NT2/D1 (cell line): ENCODE measurements around the gene DLG2.

ENCODE experiments used
- DNase-seq: peaks from one replicate; pipeline ENCODE4 v3.0.0-alpha.2; 2011; ENCODE audit warnings: low read depth, low spot score
- H3K27me3 ChIP-seq: 2 replicates; pipeline ENCODE4 v1.6.0; 2011; ENCODE audit warnings: mild to moderate bottlenecking; ENCODE audit not compliant: insufficient read length, insufficient read depth
- H3K36me3 ChIP-seq: 2 replicates; pipeline ENCODE4 v1.6.1; 2011; ENCODE audit warnings: mild to moderate bottlenecking, low read length, mixed read lengths; ENCODE audit not compliant: insufficient read depth, insufficient read length
- H3K4me1 ChIP-seq: 2 replicates; pipeline ENCODE4 v1.5.1; 2011; ENCODE audit not compliant: insufficient read depth, insufficient read length
- H3K4me3 ChIP-seq: 2 replicates; pipeline ENCODE4 v1.5.1; 2011; ENCODE audit warnings: low read depth; ENCODE audit not compliant: insufficient read length
- H3K9ac ChIP-seq: 2 replicates; pipeline ENCODE4 v1.6.0; 2011; ENCODE audit warnings: low read depth; ENCODE audit not compliant: insufficient read length
- H3K9me3 ChIP-seq: 2 replicates; pipeline ENCODE4 v1.5.1; 2011; ENCODE audit warnings: mild to moderate bottlenecking, low read length; ENCODE audit not compliant: insufficient read depth
- SUZ12 ChIP-seq: IDR thresholded peaks from 2 replicates; pipeline ENCODE4 v1.6.1; 2011; ENCODE audit not compliant: insufficient read length, insufficient read depth; ENCODE audit errors: extremely low read depth
- YY1 ChIP-seq: IDR thresholded peaks from 2 replicates; pipeline ENCODE4 v1.6.1; 2011; ENCODE audit not compliant: insufficient read length, insufficient read depth
- ZNF274 ChIP-seq: IDR thresholded peaks from 2 replicates; pipeline ENCODE4 v1.6.1; 2011; ENCODE audit warnings: mild to moderate bottlenecking, low read depth, low read length

Gene DLG2

GRCh38 chr11:85105868-85106267 lies 521.3 kb downstream of the DLG2 start:
- no peaks in the 10 kb centered on the region for H3K4me1 ChIP-seq
- no peak overlapping the region for H3K4me3 ChIP-seq
- no peak overlapping the region for H3K9ac ChIP-seq
- DNase-seq: no peak
- H3K27me3 ChIP-seq: no peaks in the 10 kb centered on the region
- H3K36me3 ChIP-seq: no peaks in the 10 kb centered on the region
- TF ChIP-seq YY1 (no peak), SUZ12 (no peak), ZNF274 (no peak)
- no peaks in the 10 kb centered on the region for H3K9me3 ChIP-seq

- no peak for TF ChIP-seq YY1
- no peak for TF ChIP-seq SUZ12
- TF ChIP-seq ZNF274: no peak
- Histone ChIP-seq H3K36me3 (no peaks in the 10 kb centered on the region), H3K4me1 (no peaks in the 10 kb centered on the region), H3K27me3 (no peaks in the 10 kb centered on the region), H3K4me3 (no peak overlapping the region), H3K9ac (no peak overlapping the region), H3K9me3 (no peaks in the 10 kb centered on the region)
- no peak for DNase-seq
These were observed 527.6 kb downstream of the DLG2 start for GRCh38 chr11:85099522-85099921.

- Histone ChIP-seq H3K4me1 (no peaks in the 10 kb centered on the region), H3K27me3 (no peaks in the 10 kb centered on the region), H3K9me3 (no peaks in the 10 kb centered on the region), H3K36me3 (no peaks in the 10 kb centered on the region), H3K9ac (no peak overlapping the region), H3K4me3 (no peak overlapping the region)
- DNase-seq: no peak
- TF ChIP-seq YY1: no peak
- TF ChIP-seq ZNF274: no peak
- no peak for TF ChIP-seq SUZ12
These were observed 528.1 kb downstream of the DLG2 start for GRCh38 chr11:85098996-85099395.

GRCh38 chr11:85096939-85097338 lies 530.2 kb downstream of the DLG2 start:
- TF ChIP-seq YY1 (no peak), ZNF274 (no peak), SUZ12 (no peak)

GRCh38 chr11:85095239-85095638 lies 531.9 kb downstream of the DLG2 start:
- H3K4me3 ChIP-seq: no peak overlapping the region
- no peaks in the 10 kb centered on the region for H3K9me3 ChIP-seq
- no peaks in the 10 kb centered on the region for H3K36me3 ChIP-seq
- no peak overlapping the region for H3K9ac ChIP-seq
- TF ChIP-seq ZNF274 (no peak), SUZ12 (no peak), YY1 (no peak)
- no peaks in the 10 kb centered on the region for H3K4me1 ChIP-seq
- no peaks in the 10 kb centered on the region for H3K27me3 ChIP-seq
- no peak for DNase-seq

More at GRCh38 chr11:85096939-85097338, 530.2 kb downstream of the DLG2 start:
- no peaks in the 10 kb centered on the region for H3K9me3 ChIP-seq
- no peaks in the 10 kb centered on the region for H3K36me3 ChIP-seq
- H3K4me3 ChIP-seq: no peak overlapping the region
- DNase-seq: no peak
- no peaks in the 10 kb centered on the region for H3K27me3 ChIP-seq
- no peaks in the 10 kb centered on the region for H3K4me1 ChIP-seq
- no peak overlapping the region for H3K9ac ChIP-seq

- no peak overlapping the region for H3K4me3 ChIP-seq
- H3K4me1 ChIP-seq: no peaks in the 10 kb centered on the region
- no peak overlapping the region for H3K9ac ChIP-seq
- TF ChIP-seq YY1 (no peak), SUZ12 (no peak), ZNF274 (no peak)
- H3K27me3 ChIP-seq: no peaks in the 10 kb centered on the region
- no peaks in the 10 kb centered on the region for H3K36me3 ChIP-seq
- H3K9me3 ChIP-seq: no peaks in the 10 kb centered on the region
- no peak for DNase-seq
These were observed 532.3 kb downstream of the DLG2 start for GRCh38 chr11:85094795-85095194.

- Histone ChIP-seq H3K36me3 (no peaks in the 10 kb centered on the region), H3K4me1 (no peaks in the 10 kb centered on the region), H3K9me3 (no peaks in the 10 kb centered on the region; the same call in 1 of the 2 replicates), H3K4me3 (no peak overlapping the region), H3K9ac (no peak overlapping the region), H3K27me3 (no peaks in the 10 kb centered on the region)
- DNase-seq: no peak
- no peak for TF ChIP-seq SUZ12
- no peak for TF ChIP-seq ZNF274
- TF ChIP-seq YY1: no peak
These were observed 537.5 kb downstream of the DLG2 start for GRCh38 chr11:85089654-85090053.

GRCh38 chr11:85088286-85088685 lies 538.9 kb downstream of the DLG2 start:
- Histone ChIP-seq H3K9me3 (no peaks in the 10 kb centered on the region; the same call in 1 of the 2 replicates), H3K4me1 (no peaks in the 10 kb centered on the region), H3K27me3 (no peaks in the 10 kb centered on the region), H3K9ac (no peak overlapping the region), H3K4me3 (no peak overlapping the region), H3K36me3 (no peaks in the 10 kb centered on the region)
- DNase-seq: no peak
- no peak for TF ChIP-seq ZNF274
- no peak for TF ChIP-seq YY1
- TF ChIP-seq SUZ12: no peak
